GM20000 (cell line): ENCODE results near the gene RBM24.
"Not testable (repeated sequence)": the region's sequence is repeated elsewhere in the genome, so short reads cannot be mapped to it uniquely, and the experiment has no call there.

Experiments used
- DNase-seq: peaks from one replicate; pipeline ENCODE4 v3.0.0; 2012; ENCODE audit warnings: low spot score
- CTCF ChIP-seq: IDR thresholded peaks from 2 replicates; pipeline ENCODE4 v1.5.1; 2012; ENCODE audit warnings: mild to moderate bottlenecking, control low read depth; ENCODE audit errors: extremely low read depth, missing control alignments

Gene RBM24

GRCh38 chr6:17299222-17299621 lies 18.1 kb downstream of the RBM24 start:
- DNase-seq, result no peak

GRCh38 chr6:17299750-17300149 lies 18.6 kb downstream of the RBM24 start:
- DNase-seq, result no peak
- no peak for TF ChIP-seq CTCF

More at GRCh38 chr6:17299222-17299621, 18.1 kb downstream of the RBM24 start:
- no peak for TF ChIP-seq CTCF

- DNase-seq, result no peak
- no peak for TF ChIP-seq CTCF
Observed at GRCh38 chr6:17300637-17301036, 19.5 kb downstream of the RBM24 start.

- TF ChIP-seq CTCF, result no peak
- DNase-seq, result no peak
Observed at GRCh38 chr6:17303444-17303843, 22.3 kb downstream of the RBM24 start.

- DNase-seq, result no peak
- no peak for TF ChIP-seq CTCF
Observed at GRCh38 chr6:17305219-17306001, 24.2 kb downstream of the RBM24 start.

GRCh38 chr6:17311595-17312311 lies 30.6 kb downstream of the RBM24 start:
- no peak for DNase-seq
- TF ChIP-seq CTCF, result no peak

- DNase-seq, result not testable (repeated sequence)
Observed at GRCh38 chr6:17313238-17313637, 32.1 kb downstream of the RBM24 start.
